Lung (tissue), 12 donors: Measurements from ENCODE around the gene CLCN6. TPM values are rescaled to one million over a fixed set of nuclear protein-coding genes. Genes with fewer than 3 reads are reported as not detected.
A peak's percentile ranks its signal among the peaks of the same experiment; 100 is the strongest.

ENCODE experiments used
- ATAC-seq: fragments of 200-7000 bp; cut with Tn5 transposase; one replicate; pipeline ENCODE4 v1.9.1; 2020; ENCODE audit warnings: moderate number of reproducible peaks; ENCODE audit not compliant: insufficient read depth, low FRiP score
- DNase-seq, 3 donors: peaks; one replicate each; pipeline ENCODE4 v3.0.0-alpha.2; 2013 to 2017
- H3K27ac ChIP-seq, 2 donors: one replicate each; pipeline ENCODE4 v1.5.1; 2013; ENCODE audit warnings: mild to moderate bottlenecking in 2 of 2, moderate library complexity in 2 of 2, control low read depth in 1 of 2, inconsistent platforms in 1 of 2, low read depth in 1 of 2, low read length in 1 of 2
- H3K27me3 ChIP-seq, 3 donors: one replicate each; pipeline ENCODE4 v1.5.1; 2013; ENCODE audit warnings: low read length in 2 of 3; ENCODE audit not compliant: control insufficient read depth in 3 of 3, insufficient read depth in 3 of 3
- H3K36me3 ChIP-seq, 4 donors: one replicate each; pipeline ENCODE4 v1.5.1; 2013; ENCODE audit warnings: low read length in 4 of 4, mild to moderate bottlenecking in 1 of 4, moderate library complexity in 1 of 4; ENCODE audit not compliant: control insufficient read depth in 4 of 4, insufficient read depth in 4 of 4
- H3K4me1 ChIP-seq, 5 donors: one replicate each; pipeline ENCODE4 v1.5.1; 2013; ENCODE audit warnings: low read length in 5 of 5, mild to moderate bottlenecking in 2 of 5, moderate library complexity in 1 of 5; ENCODE audit not compliant: control insufficient read depth in 5 of 5, insufficient read depth in 5 of 5
- H3K4me3 ChIP-seq: one replicate; pipeline ENCODE4 v1.5.1; 2013; ENCODE audit warnings: mild to moderate bottlenecking, control low read depth, moderate library complexity
- H3K9ac ChIP-seq, 2 donors: one replicate each; pipeline ENCODE4 v1.5.1; 2013; ENCODE audit warnings: low read length in 2 of 2, control low read depth in 1 of 2; ENCODE audit not compliant: insufficient read depth in 1 of 2
- H3K9me3 ChIP-seq, 4 donors: one replicate each; pipeline ENCODE4 v1.5.1; 2013; ENCODE audit warnings: low read length in 3 of 4, mild to moderate bottlenecking in 1 of 4, moderate library complexity in 1 of 4; ENCODE audit not compliant: control insufficient read depth in 4 of 4, insufficient read depth in 3 of 4
- WGBS, 2 donors: extraction: QIAGEN DNeasy Blood & Tissue Kit; methylation state at CpG; one replicate each; pipeline ENCODE4 v1.1.7; 2013; 5-methylcytosine and 5-hydroxymethylcytosine counted together
- polyA plus RNA-seq, 2 donors: library from polyadenylated mRNA; stranded (reverse); fragments of 200-250 nt; gene quantifications; one replicate each; pipeline ENCODE4 v1.2.1, GENCODE V29; 2013
- total RNA-seq, 2 donors: library from RNA; depleted of rRNA in 1 of 2; stranded (reverse); fragments of >200 nt in 1 of 2; gene quantifications; one replicate each; pipeline ENCODE4 v1.2.1, GENCODE V29; 2014 to 2021
- TF ChIP-seq, protein P1 (sequence below): IDR thresholded peaks from 2 replicates; pipeline ENCODE4 v1.5.1; 2012; ENCODE audit warnings: mild to moderate bottlenecking; ENCODE audit errors: control extremely low read depth, extremely low read depth
- donor health status: control.
- donor health status: control.
- donor health status: Bipolar disorder and iron deficiency.
- donor health status: healthy.
- donor health status: DM: yes; HTN: yes; CAD: no.

The CLCN6 gene
- total and polyA plus RNA-seq, 4 donors, result 16.7 to 35.7 (median 18.1) TPM

- ATAC-seq (no peak), DNase-seq (no peak)
- no peaks in the 10 kb centered on the region for H3K9me3 ChIP-seq
- H3K36me3 ChIP-seq, result no peaks in the 10 kb centered on the region
- peaks cover 0 to 5% (median 1%) of the 10 kb centered on the region in 5 donors for H3K4me1 ChIP-seq
- H3K4me3 ChIP-seq, result no peak overlapping the region
- TF ChIP-seq, protein P1, sequence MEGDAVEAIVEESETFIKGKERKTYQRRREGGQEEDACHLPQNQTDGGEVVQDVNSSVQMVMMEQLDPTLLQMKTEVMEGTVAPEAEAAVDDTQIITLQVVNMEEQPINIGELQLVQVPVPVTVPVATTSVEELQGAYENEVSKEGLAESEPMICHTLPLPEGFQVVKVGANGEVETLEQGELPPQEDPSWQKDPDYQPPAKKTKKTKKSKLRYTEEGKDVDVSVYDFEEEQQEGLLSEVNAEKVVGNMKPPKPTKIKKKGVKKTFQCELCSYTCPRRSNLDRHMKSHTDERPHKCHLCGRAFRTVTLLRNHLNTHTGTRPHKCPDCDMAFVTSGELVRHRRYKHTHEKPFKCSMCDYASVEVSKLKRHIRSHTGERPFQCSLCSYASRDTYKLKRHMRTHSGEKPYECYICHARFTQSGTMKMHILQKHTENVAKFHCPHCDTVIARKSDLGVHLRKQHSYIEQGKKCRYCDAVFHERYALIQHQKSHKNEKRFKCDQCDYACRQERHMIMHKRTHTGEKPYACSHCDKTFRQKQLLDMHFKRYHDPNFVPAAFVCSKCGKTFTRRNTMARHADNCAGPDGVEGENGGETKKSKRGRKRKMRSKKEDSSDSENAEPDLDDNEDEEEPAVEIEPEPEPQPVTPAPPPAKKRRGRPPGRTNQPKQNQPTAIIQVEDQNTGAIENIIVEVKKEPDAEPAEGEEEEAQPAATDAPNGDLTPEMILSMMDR, result no peak
- WGBS, 2 donors, result 64 to 65% methylated on average over 7 of the region's 7 CpGs
- H3K27me3 ChIP-seq, result peaks cover 0 to 4% (median 0%) of the 10 kb centered on the region in 3 donors
- no peak overlapping the region for H3K9ac ChIP-seq
- H3K27ac ChIP-seq, result no peak overlapping the region
Measured at GRCh38 chr1:11872545-11872944, 66.6 kb downstream of the CLCN6 start.

DNA sequence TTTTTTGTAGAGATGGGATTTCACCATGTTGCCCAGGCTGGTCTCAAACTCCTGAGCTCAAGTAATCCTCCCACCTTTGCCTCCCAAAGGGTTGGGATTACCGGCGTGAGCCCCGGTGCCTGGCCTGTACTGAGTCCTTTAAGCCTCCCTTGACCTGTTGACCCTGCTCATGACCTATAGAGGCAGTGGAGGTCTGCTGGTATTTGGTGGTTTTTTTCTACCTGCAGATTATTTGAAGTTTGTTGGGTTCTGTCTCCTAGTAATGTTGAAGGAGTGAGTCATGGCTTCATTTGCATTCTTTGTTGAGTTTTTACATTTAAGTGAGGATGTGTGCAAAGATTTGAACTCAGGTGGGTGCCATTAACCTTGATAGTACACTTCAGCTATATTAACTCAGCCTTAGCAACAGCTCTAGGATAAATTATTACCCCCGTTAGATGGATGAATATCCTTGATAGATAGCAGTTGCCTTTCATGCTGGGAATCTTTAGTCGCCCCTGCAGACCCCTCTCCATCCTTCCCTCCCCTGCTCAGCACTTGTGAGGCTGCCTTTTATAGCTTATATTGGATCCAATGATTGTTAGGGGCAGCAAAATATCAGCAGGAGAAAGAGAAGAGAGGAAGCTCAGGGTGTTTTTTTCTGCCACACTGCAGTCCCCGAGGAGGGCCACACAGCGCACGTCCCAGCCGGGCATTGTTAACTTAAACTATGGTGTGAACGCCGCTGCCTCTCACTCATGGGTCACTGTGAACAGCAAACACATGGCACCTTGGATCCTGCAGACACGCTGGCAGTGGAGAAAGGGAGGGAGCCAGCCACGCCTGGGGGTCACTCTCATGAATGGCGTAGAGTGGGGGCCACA, 67.6 kb downstream of the CLCN6 start:
- ATAC-seq (no peak), DNase-seq (no peak)
- 67 to 75% methylated on average over 14 of the region's 14 CpGs for WGBS, 2 donors
- TF ChIP-seq, protein P1, result no peak
- peaks cover 0 to 4% (median 0%) of the 10 kb centered on the region in 3 donors for H3K27me3 ChIP-seq
- H3K4me1 ChIP-seq, result peaks cover 0 to 5% (median 1%) of the 10 kb centered on the region in 5 donors
- no peak overlapping the region for H3K4me3 ChIP-seq
- H3K9me3 ChIP-seq, result no peaks in the 10 kb centered on the region
- H3K36me3 ChIP-seq, result no peaks in the 10 kb centered on the region
- no peak overlapping the region for H3K9ac ChIP-seq
- peak overlapping the region in 1 of 2 donors; percentile 93 for H3K27ac ChIP-seq

GRCh38 chr1:11874258-11874562, 68.2 kb downstream of the CLCN6 start:
- peaks cover 0 to 5% (median 1%) of the 10 kb centered on the region in 5 donors for H3K4me1 ChIP-seq
- TF ChIP-seq, protein P1, result no peak
- 59 to 62% methylated on average over 10 of the region's 10 CpGs for whole genome bisulfite sequencing, 2 donors
- H3K36me3 ChIP-seq, result no peaks in the 10 kb centered on the region
- H3K4me3 ChIP-seq, result no peak overlapping the region
- no peaks in the 10 kb centered on the region for H3K9me3 ChIP-seq
- H3K27ac ChIP-seq, result peak overlapping the region in 1 of 2 donors; percentile 93
- H3K27me3 ChIP-seq, result peaks cover 0 to 4% (median 0%) of the 10 kb centered on the region in 3 donors
- ATAC-seq (no peak), DNase-seq (peak in 1 of 3 donors; percentile 26)
- H3K9ac ChIP-seq, result no peak overlapping the region
